SU-DHL-6 (cell line): ENCODE results near the gene DNMT1.
A peak's percentile ranks its signal among the peaks of the same experiment; 100 is the strongest.

Experiments
- H2AFZ ChIP-seq: fragments of 200-600 bp; sonication (generic); 2 replicates; pipeline ENCODE4 v1.6.1; 2014; ENCODE audit warnings: low read depth, mild to moderate bottlenecking, moderate library complexity, mixed read lengths, antibody characterized with exemption, low read length; ENCODE audit not compliant: severe bottlenecking
- H3F3A ChIP-seq: fragments of 200-600 bp; shearing (Covaris generic); 2 replicates; pipeline ENCODE4 v1.6.0; 2016; ENCODE audit warnings: antibody characterized with exemption, mild to moderate bottlenecking; ENCODE audit not compliant: insufficient read depth
- H3K27ac ChIP-seq: fragments of 200-600 bp; sonication (generic); 2 replicates; pipeline ENCODE4 v1.5.1; 2016; ENCODE audit warnings: low read depth, mild to moderate bottlenecking, low read length, moderate library complexity, mixed read lengths
- H3K27me3 ChIP-seq: fragments of 200-600 bp; sonication (generic), shearing (Covaris generic); 2 replicates; pipeline ENCODE4 v1.6.0; 2014; ENCODE audit warnings: mild to moderate bottlenecking, low read length
- H3K36me3 ChIP-seq: fragments of 200-600 bp; sonication (generic); 2 replicates; pipeline ENCODE4 v1.6.1; 2014; ENCODE audit warnings: mild to moderate bottlenecking, low read length, mixed read lengths
- H3K4me2 ChIP-seq: fragments of 300-600, 200-600 bp; shearing (Covaris generic), sonication (generic); 2 replicates; pipeline ENCODE4 v1.6.0; 2014; ENCODE audit warnings: low read length, low read depth, mild to moderate bottlenecking; ENCODE audit not compliant: poor library complexity, severe bottlenecking
- H3K4me3 ChIP-seq: fragments of 200-600 bp; sonication (generic); 2 replicates; pipeline ENCODE4 v1.5.1; 2014; ENCODE audit warnings: antibody characterized with exemption, low read length, mild to moderate bottlenecking, mixed read lengths; ENCODE audit not compliant: insufficient read depth, poor library complexity, severe bottlenecking
- H3K79me2 ChIP-seq: fragments of 200-600 bp; sonication (generic); 2 replicates; pipeline ENCODE4 v1.6.1; 2014; ENCODE audit warnings: mild to moderate bottlenecking, low read length, moderate library complexity; ENCODE audit not compliant: insufficient read depth
- H3K9ac ChIP-seq: fragments of 200-600 bp; sonication (generic); 2 replicates; pipeline ENCODE4 v1.7.0; 2014; ENCODE audit warnings: mild to moderate bottlenecking, low read length
- H3K9me2 ChIP-seq: fragments of 200-600 bp; sonication (generic); replicated peaks from 2 replicates; pipeline ENCODE4 v1.6.1; 2014; ENCODE audit warnings: low read length; ENCODE audit not compliant: insufficient read depth
- H3K9me3 ChIP-seq: fragments of 200-600 bp; sonication (generic); 2 replicates; pipeline ENCODE4 v1.6.1; 2014; ENCODE audit warnings: low read length, mixed read lengths; ENCODE audit not compliant: insufficient read depth
- H4K20me1 ChIP-seq: fragments of 200-600 bp; sonication (generic); 2 replicates; pipeline ENCODE4 v1.6.1; 2014; ENCODE audit warnings: low read depth, mild to moderate bottlenecking, antibody characterized with exemption, low read length, moderate library complexity, mixed read lengths
- CTCF ChIP-seq: fragments of 200-600 bp; sonication (generic); IDR thresholded peaks from one replicate; pipeline ENCODE4 v1.5.1; 2017; ENCODE audit warnings: antibody characterized with exemption, mild to moderate bottlenecking, low read length, moderate library complexity; ENCODE audit not compliant: insufficient read depth, poor library complexity, severe bottlenecking
- EZH2phosphoT487 ChIP-seq: fragments of 200-600 bp; sonication (generic), shearing (Covaris generic); conservative IDR thresholded peaks from 2 replicates; pipeline ENCODE4 v1.6.1; 2018; ENCODE audit warnings: mild to moderate bottlenecking, antibody characterized with exemption, low read length, moderate library complexity, mixed read lengths

The DNMT1 gene

GRCh38 chr19:10096615-10096963 lies 98.2 kb downstream of the DNMT1 start:
- Histone ChIP-seq H3F3A (no peaks in the 10 kb centered on the region), H3K27me3 (no peaks in the 10 kb centered on the region), H3K9ac (peak overlapping the region; percentile 46), H3K36me3 (no peaks in the 10 kb centered on the region), H3K79me2 (no peaks in the 10 kb centered on the region), H3K27ac (no peak overlapping the region), H3K4me3 (peak overlapping the region; percentile 21), H4K20me1 (no peaks in the 10 kb centered on the region), H3K9me3 (no peaks in the 10 kb centered on the region), H3K9me2 (no peaks in the 10 kb centered on the region), H3K4me2 (peak overlapping the region; percentile 41), H2AFZ (peak overlapping the region; percentile 68)
- TF ChIP-seq EZH2phosphoT487 (no peak), CTCF (no peak)

GRCh38 chr19:10095948-10096614 lies 98.7 kb downstream of the DNMT1 start:
- TF ChIP-seq EZH2phosphoT487: no peak
- no peak for TF ChIP-seq CTCF
- H4K20me1 ChIP-seq: no peaks in the 10 kb centered on the region
- H3K4me3 ChIP-seq: peak overlapping the region; percentile 21
- H3K27me3 ChIP-seq: no peaks in the 10 kb centered on the region
- H3K4me2 ChIP-seq: peak overlapping the region; percentile 47
- no peaks in the 10 kb centered on the region for H3K36me3 ChIP-seq
- H3K9me2 ChIP-seq: no peaks in the 10 kb centered on the region
- no peaks in the 10 kb centered on the region for H3F3A ChIP-seq
- no peaks in the 10 kb centered on the region for H3K79me2 ChIP-seq
- peak overlapping the region; percentile 68 for H2AFZ ChIP-seq
- H3K9ac ChIP-seq: peak overlapping the region; percentile 46
- no peak overlapping the region for H3K27ac ChIP-seq
- no peaks in the 10 kb centered on the region for H3K9me3 ChIP-seq

- no peak overlapping the region for H3K27ac ChIP-seq
- no peaks in the 10 kb centered on the region for H3K36me3 ChIP-seq
- no peaks in the 10 kb centered on the region for H3K79me2 ChIP-seq
- H3K27me3 ChIP-seq: no peaks in the 10 kb centered on the region
- H3K9ac ChIP-seq: no peak overlapping the region
- H2AFZ ChIP-seq: no peak overlapping the region
- no peaks in the 10 kb centered on the region for H4K20me1 ChIP-seq
- TF ChIP-seq CTCF (no peak), EZH2phosphoT487 (no peak)
- H3K4me2 ChIP-seq: peak overlapping the region; percentile 47
- no peak overlapping the region for H3K4me3 ChIP-seq
- H3F3A ChIP-seq: no peaks in the 10 kb centered on the region
- no peaks in the 10 kb centered on the region for H3K9me2 ChIP-seq
- no peaks in the 10 kb centered on the region for H3K9me3 ChIP-seq
Observed at GRCh38 chr19:10095622-10095947, 99.2 kb downstream of the DNMT1 start.
